GM03348 (cell line): ENCODE results near the gene ELMOD1.
A peak's percentile ranks its signal among the peaks of the same experiment; 100 is the strongest.

Source experiments
- DNase-seq: peaks from one replicate; pipeline ENCODE4 v3.0.0; 2012; ENCODE audit warnings: low spot score

The ELMOD1 gene

GRCh38 chr11:107688322-107688918 is 97.5 kb downstream of the ELMOD1 start:
- no peak for DNase-seq

- DNase-seq: peak; percentile 80
These were observed 98.6 kb downstream of the ELMOD1 start for GRCh38 chr11:107689317-107690202.

- no peak for DNase-seq
These were observed 100.2 kb downstream of the ELMOD1 start for GRCh38 chr11:107691000-107691750.

- DNase-seq: no peak
These were observed 104.5 kb downstream of the ELMOD1 start for GRCh38 chr11:107695446-107695845.

- DNase-seq: peak; percentile 81
These were observed 105.2 kb downstream of the ELMOD1 start for GRCh38 chr11:107696140-107696539.

- no peak for DNase-seq
These were observed 106.3 kb downstream of the ELMOD1 start for GRCh38 chr11:107697291-107697690.

- no peak for DNase-seq
These were observed 108.7 kb downstream of the ELMOD1 start for GRCh38 chr11:107699371-107700285.

- no peak for DNase-seq
These were observed 111.2 kb downstream of the ELMOD1 start for GRCh38 chr11:107702109-107702660.

- no peak for DNase-seq
These were observed 111.8 kb downstream of the ELMOD1 start for GRCh38 chr11:107702723-107703122.

GRCh38 chr11:107704451-107704850 is 113.5 kb downstream of the ELMOD1 start:
- DNase-seq: no peak

GRCh38 chr11:107705027-107705426 is 114.1 kb downstream of the ELMOD1 start:
- peak; percentile 76 for DNase-seq

- DNase-seq: no peak
These were observed 115.6 kb downstream of the ELMOD1 start for GRCh38 chr11:107706531-107706930.

- DNase-seq: no peak
These were observed 116.3 kb downstream of the ELMOD1 start for GRCh38 chr11:107707215-107707671.

- DNase-seq: no peak
These were observed 116.9 kb downstream of the ELMOD1 start for GRCh38 chr11:107707807-107708206.

- no peak for DNase-seq
These were observed 117.8 kb downstream of the ELMOD1 start for GRCh38 chr11:107708792-107709191.

- DNase-seq: no peak
These were observed 119.4 kb downstream of the ELMOD1 start for GRCh38 chr11:107710301-107710700.

- DNase-seq: no peak
These were observed 121.2 kb downstream of the ELMOD1 start, which contains the start of gene SLN for GRCh38 chr11:107711861-107712755. TSS of gene SLN (minus strand) at chr11:107712056.

- no peak for DNase-seq
These were observed 122.1 kb downstream of the ELMOD1 start for GRCh38 chr11:107713009-107713408.
